ENCODE measurements around the gene ABLIM1.
A peak's percentile ranks its signal among the peaks of the same experiment; 100 is the strongest.

The ABLIM1 gene

DNA sequence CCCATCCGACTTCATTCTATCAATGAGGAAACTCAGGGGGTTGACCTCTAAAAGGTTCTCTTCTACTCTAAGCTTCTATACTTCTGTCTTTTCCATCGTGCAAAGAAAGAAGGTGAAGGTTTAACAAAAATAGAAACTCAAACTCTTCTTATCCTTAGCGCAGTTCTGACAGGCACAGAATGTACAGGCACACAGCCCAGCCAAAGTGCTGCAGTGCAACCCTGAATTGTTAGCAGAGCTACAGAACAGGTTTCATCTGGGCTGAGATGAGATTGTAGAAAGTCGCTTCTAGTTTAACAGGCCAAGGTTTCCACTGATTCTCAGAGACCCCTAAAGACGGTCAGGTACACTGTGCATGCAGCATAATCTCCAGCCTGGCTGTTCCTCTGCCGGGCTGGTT lies 174.5 kb downstream of the ABLIM1 start:
- DNase-seq = no peak

DNA sequence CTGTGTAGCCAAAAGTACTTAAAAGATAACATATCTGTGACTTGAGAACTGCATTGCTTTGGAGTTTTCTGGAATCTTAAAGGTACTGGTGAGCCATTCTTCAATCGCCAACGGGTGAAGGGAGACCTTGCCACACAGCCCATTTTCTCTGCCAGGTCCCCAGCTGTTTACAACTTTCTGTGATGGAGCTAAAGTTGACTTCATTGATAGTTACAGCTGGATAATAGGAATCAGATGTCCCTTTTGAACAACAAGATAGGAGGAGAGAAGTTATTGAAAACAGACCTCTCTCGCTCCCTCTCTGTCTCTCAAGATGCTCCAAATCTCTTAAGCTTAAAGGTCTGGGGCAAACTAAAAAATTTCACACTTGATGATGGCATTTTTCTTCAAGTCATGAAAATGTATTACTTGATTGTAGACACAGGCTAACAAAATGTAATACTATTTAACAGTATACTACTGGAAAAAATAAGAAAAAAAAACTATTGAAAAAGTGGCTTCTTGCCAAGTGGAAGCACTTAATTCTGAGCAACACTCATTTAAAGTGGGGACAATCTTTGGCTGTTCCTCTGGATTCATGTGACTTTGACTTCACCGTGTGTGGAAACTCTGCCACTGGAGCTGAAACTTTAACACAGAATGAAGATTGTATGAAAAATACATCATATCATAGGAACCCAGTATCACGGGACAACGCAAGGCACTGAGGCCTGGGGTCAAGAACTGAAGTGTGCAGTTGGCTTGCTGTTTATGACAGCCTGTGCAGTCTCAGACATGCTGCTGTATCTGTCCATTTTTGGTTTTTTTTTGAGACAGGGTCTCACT lies 175.4 kb downstream of the ABLIM1 start:
- DNase-seq = no peak

DNA sequence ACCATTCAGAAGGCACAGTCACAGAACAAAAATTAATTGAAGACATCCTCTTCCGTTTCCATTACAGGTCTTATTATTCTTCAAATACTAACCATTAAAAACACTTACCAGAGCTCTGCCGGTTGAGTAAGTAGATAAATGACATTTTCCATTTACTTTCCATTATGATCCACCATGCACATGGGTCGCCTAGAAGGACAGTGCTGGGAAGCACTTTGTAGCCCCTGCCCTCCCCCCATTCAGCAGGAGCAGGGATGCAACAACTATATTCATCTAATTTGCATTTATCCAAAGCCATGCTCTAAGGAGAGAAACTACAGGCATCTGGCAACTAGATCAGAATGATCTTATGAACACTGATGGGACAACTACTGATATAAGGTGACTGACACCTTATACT lies 177.0 kb downstream of the ABLIM1 start:
- no peak for DNase-seq

DNA sequence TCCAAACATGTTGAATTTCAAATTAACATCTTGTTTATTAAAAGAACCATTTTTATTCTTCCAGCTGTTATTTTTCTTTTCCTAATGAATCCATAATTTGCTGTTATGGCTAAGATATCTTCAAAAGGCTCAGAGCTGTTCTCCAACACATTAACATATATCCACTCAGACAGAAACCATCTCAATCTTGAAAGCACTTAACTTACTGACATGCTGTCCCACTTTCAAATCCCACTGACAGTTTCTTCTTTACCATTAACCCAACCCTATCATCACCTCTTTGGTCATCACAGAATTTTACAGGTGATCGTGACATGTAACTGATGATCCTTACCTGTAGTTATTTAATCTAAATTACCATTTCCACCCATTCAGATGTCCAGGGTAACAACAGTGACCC lies 178.2 kb downstream of the ABLIM1 start:
- DNase-seq = no peak

DNA sequence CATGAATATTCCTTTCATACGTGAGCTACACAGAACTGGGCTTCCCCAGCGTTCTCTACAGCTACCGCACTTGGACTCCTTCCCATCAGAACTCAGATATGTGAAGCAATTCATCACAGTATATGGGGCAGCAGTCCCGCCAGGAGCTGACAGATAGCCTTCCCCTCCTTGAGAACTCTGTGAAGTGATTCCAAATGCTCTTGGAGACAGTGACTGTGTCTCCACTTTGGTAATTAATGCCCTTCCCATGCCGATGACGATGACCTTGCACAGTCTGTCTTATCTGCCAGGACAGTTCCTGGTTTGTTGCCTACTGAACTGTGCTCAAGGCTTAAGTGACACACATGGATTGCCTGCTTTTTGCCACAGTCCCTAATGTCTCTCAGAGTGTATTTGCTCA lies 178.8 kb downstream of the ABLIM1 start:
- no peak for DNase-seq

DNA sequence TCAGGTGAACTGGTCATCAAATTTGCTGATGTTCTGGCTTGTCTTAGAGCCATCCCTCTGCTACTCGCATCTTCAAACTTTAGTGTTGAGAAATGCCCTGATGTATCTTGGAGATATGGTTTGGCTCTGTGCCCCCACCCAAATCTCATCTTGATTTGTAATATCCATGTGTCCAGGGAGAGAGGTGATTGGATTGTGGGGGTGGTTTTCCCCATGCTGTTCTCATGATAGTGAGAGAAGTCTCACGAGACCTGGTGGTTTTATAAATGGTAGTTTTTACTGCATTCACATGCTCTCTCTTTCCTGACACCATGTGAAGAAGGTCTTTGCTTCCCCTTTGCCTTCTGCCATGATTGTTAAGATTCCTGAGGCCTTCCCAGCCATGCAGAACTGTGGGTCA lies 179.8 kb downstream of the ABLIM1 start:
- DNase-seq = no peak

DNA sequence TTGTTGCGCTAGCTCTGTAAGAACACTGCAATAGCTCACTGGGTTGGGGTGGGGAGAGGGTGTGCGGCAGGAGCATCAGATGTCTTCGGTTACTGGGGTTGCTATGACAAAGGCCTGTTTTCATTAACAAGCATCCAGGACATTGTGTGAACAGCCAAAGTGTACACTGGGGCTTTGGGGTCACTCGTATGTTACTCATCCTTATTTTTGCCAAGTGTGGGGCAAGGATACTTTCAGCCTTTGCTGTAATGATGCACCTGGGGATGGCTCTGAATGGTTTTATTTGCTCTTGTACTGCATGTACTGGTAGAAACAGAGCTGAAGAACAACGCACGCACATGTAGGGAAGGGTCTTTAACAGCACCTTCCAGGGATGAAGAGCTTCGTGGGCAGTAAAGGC lies 180.8 kb downstream of the ABLIM1 start:
- DNase-seq = no peak

DNA sequence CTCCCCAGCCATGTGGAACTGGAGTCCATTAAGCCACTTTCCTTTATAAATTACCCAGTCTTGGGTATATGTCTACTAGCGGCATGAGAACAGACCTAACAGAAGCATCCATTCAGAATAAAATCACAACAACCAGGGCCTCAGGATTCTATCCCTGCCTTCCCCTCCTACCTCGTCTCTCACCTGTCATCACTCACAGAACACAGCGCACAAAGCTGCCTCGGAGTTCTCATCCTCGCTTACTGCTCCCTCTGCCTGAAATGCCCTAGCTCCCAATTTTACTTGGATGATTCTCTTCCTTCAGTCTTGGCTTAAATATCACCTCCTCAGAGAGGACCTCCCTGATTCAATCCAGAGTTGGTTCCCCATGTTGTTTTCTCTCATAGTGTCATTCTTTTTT lies 183.1 kb downstream of the ABLIM1 start:
- no peak for DNase-seq

DNA sequence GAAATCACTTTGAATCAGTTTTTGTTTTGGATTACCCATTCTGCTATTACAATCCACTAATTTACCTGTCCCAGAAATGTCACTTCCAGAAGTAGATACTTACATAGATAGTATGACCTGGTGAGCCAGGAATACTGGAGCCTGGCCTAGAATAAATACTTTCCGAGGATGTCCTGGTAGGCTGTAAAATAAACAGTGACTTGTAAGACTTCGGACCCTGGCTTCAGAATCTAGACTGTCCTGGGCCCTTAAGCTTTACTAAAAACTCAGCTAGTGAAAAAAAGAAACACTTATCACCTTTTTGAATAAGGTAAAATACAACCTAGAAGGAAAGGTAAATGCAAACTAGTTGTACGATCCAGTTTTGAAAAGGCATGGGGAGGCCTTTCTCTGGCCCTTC lies 184.3 kb downstream of the ABLIM1 start:
- no peak for DNase-seq

DNA sequence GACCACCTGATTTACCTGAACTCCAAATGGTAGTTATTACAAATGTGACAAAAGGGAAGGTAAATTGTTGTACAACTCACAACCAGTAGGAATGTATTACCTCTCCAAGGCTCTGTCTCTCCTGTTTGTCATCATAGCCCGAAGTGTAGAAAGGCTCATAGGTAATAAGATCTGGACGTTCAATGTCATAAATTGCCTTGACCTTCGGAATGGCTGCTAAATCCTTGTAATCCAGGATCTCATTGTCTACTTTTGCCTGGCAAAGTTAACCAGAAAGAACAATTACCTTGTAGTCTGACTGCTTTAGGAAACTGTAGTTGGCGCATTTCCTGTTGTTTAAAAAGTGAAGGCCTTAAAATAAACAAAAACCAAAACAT lies 185.2 kb downstream of the ABLIM1 start:
- no peak for DNase-seq

DNA sequence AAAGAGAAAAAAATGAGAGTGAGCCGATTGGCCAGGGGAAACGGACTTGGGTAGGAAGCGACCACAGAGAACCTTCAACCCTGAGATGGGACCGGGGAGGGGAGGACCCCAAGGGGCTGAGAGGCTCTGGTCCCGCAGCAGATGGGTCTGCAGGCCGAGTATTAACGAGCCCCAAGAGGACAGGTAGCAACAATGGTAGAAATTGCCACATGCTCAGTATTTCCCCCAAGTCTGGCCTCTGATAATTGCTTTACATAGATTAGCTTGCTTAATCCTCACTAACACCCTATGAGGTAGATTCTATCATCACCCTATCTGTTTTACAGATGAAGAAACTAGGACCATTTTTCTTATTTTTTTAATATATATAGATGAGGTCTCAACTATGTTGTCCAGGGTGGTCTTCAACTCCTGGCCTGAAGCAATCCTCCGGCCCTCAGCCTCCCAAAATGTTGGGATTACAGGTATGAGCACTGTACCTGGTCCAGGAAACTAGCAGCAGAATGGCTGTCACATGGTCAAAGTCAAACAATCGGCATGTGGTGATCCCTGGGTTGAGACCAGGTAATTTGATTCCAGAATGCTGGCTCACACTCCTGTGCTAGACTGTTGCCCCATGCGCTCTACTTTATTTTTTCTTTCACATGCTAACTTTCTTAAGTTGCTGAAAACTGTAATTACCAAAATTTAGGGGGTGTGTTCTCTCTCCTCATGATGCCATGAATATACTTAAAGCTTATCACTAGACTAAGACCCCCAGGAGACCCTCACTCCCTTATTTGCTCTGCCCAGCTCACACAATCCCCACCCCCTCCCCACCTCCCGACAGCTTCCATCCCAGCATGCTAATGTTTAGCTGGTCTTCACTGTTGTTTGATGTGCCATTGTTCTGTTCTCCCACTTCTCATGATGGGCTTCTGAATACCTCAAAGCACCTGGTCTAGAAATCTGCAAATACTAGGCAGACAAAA lies 185.9 kb downstream of the ABLIM1 start:
- DNase-seq = no peak

DNA sequence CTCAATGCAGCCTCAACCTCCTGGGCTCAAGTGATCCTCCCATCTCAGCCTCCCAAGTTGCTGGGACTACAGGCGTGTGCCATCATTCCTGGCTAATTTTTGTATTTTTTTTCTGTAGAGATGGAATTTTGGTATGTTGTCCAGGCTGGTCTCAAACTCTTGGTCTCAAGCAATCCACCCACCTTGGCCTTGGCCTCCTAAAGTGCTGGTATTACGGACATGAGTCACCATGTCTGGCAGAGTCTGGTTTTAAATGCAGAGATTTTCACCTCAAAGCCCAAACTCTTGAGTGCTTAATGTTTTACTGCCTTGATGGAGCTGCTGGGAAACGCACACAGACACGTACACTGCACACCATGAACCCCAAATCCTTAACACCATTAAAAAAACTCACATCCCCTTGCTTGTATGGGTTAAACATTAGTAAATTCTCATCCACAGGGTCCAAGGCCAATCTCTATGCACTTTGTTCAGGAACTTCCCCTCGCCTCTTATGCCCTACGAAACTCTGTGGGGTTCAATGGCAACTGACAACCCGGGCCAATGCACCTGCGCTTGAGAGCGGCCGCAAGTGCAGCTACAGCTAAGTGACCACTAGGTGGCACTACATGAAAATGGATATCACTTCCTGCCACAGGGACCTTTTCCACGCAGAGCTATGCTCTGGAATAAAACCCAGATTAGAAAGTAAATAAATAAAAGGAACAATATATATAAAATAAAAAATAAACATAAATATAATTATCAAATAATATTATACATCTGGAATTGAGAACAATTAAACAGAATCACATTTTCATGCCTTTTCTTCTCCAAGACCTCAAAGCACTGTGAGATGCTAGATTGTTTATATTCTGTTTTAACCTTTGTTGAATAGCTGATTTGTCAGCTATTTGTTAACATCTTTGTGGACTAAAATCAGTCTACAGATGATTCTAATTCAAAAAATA lies 186.8 kb downstream of the ABLIM1 start:
- DNase-seq = peak; percentile 56

DNA sequence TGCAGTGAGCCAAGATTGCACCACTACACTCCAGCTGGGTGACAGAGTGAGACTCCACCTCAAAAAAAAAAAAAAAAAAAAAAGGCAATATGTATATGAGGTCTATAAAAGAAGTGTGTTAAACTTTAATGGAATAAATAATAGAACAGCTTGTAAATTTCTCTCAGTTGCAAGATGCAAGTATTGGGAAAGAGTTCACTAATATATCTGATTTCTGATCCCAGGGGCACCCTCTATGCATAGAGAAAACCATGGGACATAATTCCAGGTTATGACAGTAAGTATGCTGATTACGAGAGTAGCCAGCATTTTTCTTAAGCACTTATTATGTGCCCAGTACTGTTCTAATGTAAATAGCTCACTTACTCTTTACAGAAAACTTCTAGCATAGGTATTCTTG lies 187.7 kb downstream of the ABLIM1 start:
- DNase-seq = no peak

DNA sequence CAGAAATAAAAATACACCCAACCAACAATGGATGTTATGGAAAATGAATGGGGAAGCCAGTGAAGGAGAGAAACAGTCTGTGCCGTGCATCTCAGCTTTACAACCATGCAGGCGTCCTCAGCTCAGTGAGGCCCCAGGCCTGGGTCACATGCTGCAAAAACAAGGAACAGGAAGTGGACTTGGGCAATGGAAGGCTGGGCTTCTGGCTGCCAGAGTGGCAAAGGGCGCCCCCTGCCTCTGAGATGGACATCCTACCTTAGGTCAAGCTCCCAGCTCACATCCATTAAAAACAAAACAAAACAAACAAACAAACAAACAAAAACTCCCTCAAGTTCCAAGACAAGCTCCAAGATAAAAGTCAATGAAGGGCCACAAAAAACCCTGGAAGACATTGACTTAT lies 199.1 kb downstream of the ABLIM1 start:
- DNase-seq = peak; percentile 7 to 30

DNA sequence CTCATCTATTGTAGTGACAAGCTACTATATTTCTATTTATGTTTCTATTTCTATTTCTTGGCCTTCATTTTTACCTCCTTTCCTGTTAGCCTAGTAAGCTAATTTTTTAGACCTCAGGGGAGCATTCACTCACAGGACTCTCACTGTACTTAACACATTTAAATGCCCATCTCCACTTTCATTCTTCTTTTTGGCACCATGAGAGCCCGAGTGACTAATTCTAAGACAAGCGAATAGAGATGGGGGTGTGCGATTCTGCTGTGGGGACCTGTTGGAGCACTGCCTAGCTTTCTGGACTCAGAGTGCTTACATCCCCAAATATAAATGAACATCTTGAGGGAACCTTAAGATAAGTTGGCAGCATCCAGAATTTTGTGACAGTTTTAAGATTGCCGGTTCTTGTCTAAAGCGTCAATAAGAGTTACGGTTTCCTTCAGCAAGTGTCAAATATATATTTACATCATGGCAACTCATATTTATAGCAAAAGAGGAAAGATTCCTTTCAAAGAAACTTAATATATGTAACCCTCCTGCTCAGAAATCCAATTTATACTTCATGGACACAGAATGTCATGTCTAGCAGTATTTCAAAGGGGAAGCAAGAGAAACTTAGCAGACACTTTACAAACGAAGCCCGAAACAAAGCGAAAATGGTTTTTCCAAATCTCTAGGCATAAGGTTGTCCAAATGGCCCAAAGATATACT lies 199.7 kb downstream of the ABLIM1 start:
- no peak for DNase-seq

DNA sequence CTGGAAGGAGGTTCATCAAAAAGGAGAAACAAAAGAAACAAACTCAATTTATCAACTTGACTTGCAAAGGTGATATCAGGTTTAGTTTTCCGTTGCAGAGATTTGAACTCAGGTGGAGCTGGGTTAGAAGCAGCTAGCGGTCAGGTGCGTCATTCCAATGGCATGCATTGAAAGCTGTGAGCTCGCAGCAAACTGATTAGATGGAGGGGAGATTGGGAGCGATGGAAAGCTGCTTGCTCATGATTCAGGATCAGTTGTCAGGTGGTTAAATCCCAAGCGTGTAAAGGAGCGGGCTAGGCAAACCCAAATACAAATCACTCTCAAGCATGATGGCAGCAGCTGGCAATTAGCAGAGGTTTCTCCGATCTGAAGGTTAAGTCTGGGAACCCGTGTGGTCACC lies 204.5 kb downstream of the ABLIM1 start:
- no peak for DNase-seq

DNA sequence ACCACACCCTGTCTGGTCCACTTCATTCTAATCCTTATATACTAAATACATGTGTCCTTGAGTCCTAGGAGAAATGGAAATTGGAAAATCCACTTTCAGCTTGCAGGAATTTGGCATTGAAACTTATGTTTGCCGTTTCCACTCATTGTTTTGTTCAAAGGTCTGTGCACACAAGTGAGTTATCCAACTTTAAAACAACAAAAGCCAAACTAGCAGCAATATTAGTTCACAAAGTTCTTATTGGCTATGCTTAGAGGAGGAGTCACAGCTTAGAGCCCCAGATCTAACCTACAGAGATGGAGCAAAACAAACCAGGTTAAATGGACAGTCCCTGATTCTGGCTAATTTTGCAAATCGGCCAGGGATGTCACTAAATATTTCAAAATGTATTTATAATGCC lies 209.2 kb downstream of the ABLIM1 start:
- DNase-seq = no peak

DNA sequence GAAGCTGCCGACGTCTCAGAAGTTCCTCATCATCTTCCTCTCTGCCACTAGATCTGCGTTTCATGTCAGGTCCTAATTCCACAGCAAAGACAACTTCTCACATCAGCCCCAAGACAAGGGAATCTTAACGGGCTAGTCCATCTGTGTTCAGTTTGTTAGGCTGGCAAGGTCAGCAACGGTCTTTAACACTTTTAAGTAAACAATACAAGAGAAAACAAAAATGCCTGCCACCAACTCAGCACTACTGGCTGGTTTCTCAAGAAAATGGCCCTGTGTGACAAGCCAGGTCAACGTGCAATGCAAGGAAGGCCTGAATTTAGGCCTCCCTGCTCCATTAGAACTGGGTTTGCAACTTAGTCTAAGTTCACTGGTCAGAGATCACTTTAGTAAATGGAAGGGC lies 212.7 kb downstream of the ABLIM1 start:
- no peak for DNase-seq

DNA sequence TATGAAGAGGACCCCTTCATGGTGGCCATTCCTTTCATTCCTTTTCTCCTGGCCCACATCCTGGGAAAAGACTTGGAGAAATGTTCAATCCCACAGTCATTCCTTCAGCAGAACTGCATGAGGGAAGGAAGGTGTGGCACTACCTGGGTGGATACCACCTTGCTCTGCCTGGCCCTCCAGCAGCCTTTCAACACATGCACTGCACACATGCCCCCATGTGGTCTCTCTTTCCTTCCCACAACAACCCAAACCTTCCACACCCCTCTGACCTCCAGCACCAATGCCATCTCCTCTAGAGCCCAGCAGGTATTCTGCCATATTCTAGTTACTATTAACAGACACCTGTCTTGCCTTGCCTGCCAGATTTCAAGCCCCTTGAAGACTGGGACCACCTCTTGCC lies 213.3 kb downstream of the ABLIM1 start:
- no peak for DNase-seq

DNA sequence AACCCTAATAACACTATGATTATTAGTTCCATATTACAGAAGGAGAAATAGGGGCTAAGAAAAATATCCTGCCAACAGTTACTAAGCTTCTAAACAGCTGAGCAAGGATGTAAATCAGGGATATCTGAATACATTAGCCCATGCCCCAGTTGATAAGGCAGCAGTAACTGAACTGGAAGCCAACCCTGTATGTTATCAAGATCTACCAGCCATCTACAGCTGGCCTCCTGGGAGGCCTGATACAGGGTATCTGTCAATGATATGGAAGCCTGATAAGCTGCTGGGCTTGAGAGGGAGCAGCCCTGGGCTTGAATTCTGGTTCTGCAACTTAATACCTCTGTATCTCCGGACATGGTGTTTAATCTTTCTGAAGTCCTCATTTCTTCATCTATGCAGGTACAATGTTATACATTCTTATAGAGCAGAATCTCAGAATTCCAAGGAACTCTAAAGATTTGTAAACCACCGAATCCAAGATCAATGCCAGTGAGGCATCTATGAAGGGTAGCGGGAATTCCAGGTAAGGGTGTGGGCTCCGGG lies 215.9 kb downstream of the ABLIM1 start:
- no peak for DNase-seq

DNA sequence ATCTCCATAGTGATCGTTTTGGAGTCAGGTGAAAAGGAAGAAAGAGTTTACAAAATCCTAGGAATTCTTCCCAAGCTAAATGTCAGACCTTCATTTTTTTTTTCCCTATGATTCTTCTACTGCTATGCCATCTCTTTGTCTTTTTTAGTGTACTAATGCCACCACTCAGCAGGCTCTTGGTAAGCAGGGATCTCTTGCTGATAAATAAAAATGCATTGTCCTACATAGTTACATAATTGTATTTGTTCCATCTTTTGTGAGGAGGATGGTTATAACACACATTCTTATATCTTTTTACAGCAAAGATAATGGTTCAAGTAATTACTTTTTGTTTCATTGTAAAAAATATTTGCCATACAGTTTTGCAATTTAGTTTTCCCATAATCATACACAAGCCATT lies 217.0 kb downstream of the ABLIM1 start:
- no peak for DNase-seq

Data from stimulated activated CD4-positive, alpha-beta T cell treated with anti-CD3 and anti-CD28 coated beads, Interleukin-2, amount 100 ng/mL, for 48 hours (primary cell).